ENCODE measurements around the gene ZNF474.
A peak's percentile ranks its signal among the peaks of the same experiment; 100 is the strongest.

The ZNF474 gene

DNA sequence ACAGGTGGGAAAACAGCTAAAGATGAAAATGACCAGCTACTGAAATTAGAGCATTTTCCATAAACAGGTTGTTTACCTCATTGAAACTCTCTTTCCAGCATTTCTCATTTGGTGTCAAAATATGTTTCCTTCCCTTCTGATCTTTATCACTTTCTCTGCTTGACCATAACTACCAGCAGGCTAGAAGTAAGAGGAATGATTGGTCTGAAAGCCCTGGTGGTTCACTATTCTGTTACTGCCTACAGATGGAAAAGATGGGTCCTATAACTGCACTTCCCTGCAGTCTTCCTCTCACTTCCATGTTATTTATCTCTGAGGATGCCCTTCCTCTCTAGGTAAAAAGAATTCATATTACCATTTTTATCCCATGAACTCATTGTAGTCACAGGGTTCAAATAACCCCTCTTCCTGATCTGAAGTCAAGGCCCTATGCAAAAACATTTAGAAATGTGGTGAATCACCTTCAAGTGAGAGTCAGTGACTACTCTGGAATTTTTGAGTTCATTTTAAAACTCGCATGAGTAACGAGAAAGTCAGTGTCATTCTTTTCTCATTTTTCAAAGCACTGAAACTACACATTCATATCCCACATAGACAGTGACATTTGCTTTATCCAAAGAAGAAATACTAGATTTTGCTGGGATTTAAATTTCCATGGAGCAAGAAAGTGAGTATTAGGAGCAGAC, 51.7 kb downstream of the ZNF474 start:
- no peak overlapping the region for H3K4me3 ChIP-seq (ENCODE audit: low read depth, low read length)
- in situ Hi-C loops (cut with HindIII; ENCODE audit: low sequenced_read_pairs): loop anchor here (10.0 kb wide), 1 partner anchor 224 kb away; no protein-coding TSS in a partner anchor
- TF ChIP-seq CTCF (IDR thresholded peaks at IDR 0.05; ENCODE audit: low read depth, low read length, missing control alignments): no peak
- peak; percentile 29 for DNase-seq (ENCODE audit: low read depth)

DNA sequence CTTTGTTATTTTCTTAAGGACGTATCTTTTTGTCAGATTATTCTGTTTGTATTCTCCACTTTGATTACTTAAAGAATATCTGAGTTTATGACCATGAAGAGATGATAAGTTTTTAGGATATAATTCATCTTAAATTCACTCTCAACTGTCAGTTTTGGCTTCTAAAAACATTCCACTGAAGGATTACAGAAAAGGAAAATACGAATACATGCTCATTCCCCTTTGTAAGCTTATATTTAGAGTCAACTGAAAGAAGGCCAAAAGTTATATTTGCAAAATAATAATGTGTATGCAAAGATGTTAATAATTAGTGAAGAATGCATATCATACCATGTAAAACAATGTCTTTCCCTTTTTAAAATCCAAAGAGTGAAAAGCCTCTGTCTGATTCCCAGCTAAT, 52.5 kb downstream of the ZNF474 start:
- DNase-seq (ENCODE audit: low read depth): no peak
- H3K4me3 ChIP-seq (ENCODE audit: low read depth, low read length): no peak overlapping the region
- in situ Hi-C loops (cut with HindIII; ENCODE audit: low sequenced_read_pairs): loop anchor here (10.0 kb wide), 1 partner anchor 223 kb away; no protein-coding TSS in a partner anchor
- no peak for TF ChIP-seq CTCF (IDR thresholded peaks at IDR 0.05; ENCODE audit: low read depth, low read length, missing control alignments)

- DNase-seq (ENCODE audit: low read depth): peak; percentile 90
- peak overlapping the region; percentile 1 for H3K4me3 ChIP-seq (ENCODE audit: low read depth, low read length)
- no peak for TF ChIP-seq CTCF (IDR thresholded peaks at IDR 0.05; ENCODE audit: low read depth, low read length, missing control alignments)
- in situ Hi-C loops (cut with HindIII; ENCODE audit: low sequenced_read_pairs): loop anchor here (10.0 kb wide), 1 partner anchor 222 kb away; no protein-coding TSS in a partner anchor
Observed at GRCh38 chr5:122182491-122182921, 53.2 kb downstream of the ZNF474 start.

DNA sequence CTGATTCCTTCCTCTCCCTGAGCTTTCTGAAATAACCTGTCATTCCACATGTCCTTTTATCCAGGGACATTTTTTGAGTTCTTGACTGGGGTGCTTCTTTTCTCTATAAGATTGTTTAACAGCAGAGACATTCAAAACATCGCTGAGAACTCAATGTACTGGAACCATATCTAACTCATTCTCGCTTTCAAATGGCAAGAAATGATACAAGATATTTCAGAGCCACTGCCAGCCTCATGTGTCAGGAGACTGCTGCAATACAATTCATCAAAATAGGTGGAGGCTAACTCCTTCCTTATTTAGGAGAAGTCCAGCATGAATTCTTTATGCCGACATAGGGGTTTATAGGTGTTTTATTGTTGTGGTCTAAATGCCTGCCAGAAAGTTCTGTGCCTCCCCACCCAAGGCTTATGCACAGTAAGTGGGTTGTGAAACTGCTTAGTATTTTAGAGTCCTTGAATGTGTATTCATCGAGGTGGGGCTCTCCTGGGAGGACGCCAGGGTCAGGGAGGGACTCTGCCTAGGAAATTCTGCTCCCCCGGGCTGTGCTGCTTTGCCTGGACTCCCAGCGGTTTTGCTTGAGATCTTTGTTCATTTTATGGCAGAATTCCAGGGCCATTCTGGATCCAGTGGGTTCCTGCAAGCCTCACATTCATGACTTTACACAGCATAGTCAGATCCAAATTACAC, 53.9 kb downstream of the ZNF474 start:
- no peak overlapping the region for H3K4me3 ChIP-seq (ENCODE audit: low read depth, low read length)
- TF ChIP-seq CTCF (IDR thresholded peaks at IDR 0.05; ENCODE audit: low read depth, low read length, missing control alignments): no peak
- in situ Hi-C loops (cut with HindIII; ENCODE audit: low sequenced_read_pairs): loop anchor here (10.0 kb wide), 1 partner anchor 222 kb away; no protein-coding TSS in a partner anchor
- DNase-seq (ENCODE audit: low read depth): peak; percentile 82

DNA sequence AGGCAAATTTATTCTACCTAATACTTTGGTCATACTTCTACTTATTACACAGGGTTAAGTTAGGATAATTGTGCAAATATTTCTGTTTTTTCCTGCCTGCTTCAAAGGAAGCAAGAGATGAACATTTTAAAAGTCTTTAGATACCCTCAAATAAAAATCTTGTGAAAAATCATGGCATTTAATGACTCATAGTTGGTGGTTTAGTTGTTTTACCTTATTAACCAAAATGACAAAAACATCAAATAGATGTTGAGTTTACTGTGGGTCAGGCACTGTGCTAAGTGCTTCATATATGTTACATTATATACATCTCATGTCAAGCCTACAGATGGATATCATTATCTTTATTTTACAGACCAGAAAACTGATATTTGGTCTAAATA, 54.4 kb downstream of the ZNF474 start:
- no peak for DNase-seq (ENCODE audit: low read depth)
- TF ChIP-seq CTCF (IDR thresholded peaks at IDR 0.05; ENCODE audit: low read depth, low read length, missing control alignments): no peak
- no peak overlapping the region for H3K4me3 ChIP-seq (ENCODE audit: low read depth, low read length)
- in situ Hi-C loops (cut with HindIII; ENCODE audit: low sequenced_read_pairs): loop anchor here (10.0 kb wide), 1 partner anchor 221 kb away; no protein-coding TSS in a partner anchor

- TF ChIP-seq CTCF (IDR thresholded peaks at IDR 0.05; ENCODE audit: low read depth, low read length, missing control alignments): no peak
- H3K4me3 ChIP-seq (ENCODE audit: low read depth, low read length): no peak overlapping the region
- DNase-seq (ENCODE audit: low read depth): no peak
- in situ Hi-C loops (cut with HindIII; ENCODE audit: low sequenced_read_pairs): loop anchor here (10.0 kb wide), 1 partner anchor 220 kb away; no protein-coding TSS in a partner anchor
Observed at GRCh38 chr5:122184676-122185255, 55.4 kb downstream of the ZNF474 start.

Measured in astrocyte of the cerebellum (primary cell).